ENCODE data around the gene SRSF4. TPM values are rescaled to one million over a fixed set of nuclear protein-coding genes. Genes with fewer than 3 reads are reported as not detected.

Gene SRSF4
- total RNA-seq, 6 donors from 2014 or later, result 47.6 to 117 (median 74.0) TPM

DNA sequence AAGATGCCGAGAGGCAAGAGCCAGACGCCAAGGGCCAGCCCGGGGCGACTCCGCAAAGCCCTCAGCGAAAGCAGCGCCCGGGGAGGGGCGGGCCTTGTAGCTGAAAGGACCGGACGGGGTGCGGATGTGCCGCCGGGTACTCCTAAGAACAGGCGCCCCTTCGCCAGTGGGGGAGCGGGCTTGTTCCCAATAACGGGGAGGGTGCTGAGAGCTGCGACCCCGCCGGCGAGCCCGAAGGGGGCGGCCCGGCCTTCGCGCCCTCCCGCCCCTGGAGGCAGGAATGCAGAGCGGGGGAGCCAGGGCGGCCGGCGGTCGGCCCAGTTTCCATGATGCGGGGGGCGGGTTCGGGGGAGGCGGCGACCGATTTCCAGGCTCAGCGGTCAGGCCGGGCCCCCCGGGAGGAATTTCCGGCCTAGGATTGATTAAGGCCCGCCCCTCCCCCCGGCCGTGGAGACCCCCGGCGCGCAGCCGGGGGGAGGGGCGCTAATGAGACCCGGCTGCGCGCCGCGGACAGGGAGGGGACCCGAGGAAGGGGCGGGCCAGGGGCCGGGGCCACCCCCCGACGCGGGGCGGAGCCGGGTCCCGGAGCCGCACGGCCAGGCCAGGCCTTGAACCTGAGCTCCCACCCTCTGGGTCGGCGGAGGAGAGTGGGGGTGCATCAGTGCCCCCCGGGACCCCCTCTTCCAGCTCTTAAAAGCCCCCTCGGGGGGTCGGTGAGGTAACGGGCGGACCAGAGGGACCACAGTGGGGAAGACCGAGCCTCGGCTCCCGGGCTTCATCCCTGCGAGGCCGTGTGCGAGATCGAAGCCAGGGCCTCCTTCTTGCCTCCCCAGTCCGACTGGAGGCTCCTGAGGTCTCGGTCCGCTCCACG, 57.1 kb downstream of the SRSF4 start:
- Histone ChIP-seq H3K36me3 (no peaks in the 10 kb centered on the region), H3K9me3 (no peaks in the 10 kb centered on the region), H3K27me3 (peaks cover 0 to 42% (median 30%) of the 10 kb centered on the region in 4 donors), H3K4me3 (peak overlapping the region; percentile 55 to 74 (median 65)), H3K4me1 (peaks cover 35 to 46% (median 37%) of the 10 kb centered on the region in 4 donors), H3K27ac (peak overlapping the region; percentile 83 to 93 (median 90))
- ATAC-seq (ENCODE audit: low FRiP score in 2 of 2) (peak; percentile 61 to 83), DNase-seq (peak; percentile 36 to 95)
- WGBS, 2 donors, result 0 to 4% methylated on average over 21 to 46 of the region's 85 CpGs
- TF ChIP-seq, protein P1, sequence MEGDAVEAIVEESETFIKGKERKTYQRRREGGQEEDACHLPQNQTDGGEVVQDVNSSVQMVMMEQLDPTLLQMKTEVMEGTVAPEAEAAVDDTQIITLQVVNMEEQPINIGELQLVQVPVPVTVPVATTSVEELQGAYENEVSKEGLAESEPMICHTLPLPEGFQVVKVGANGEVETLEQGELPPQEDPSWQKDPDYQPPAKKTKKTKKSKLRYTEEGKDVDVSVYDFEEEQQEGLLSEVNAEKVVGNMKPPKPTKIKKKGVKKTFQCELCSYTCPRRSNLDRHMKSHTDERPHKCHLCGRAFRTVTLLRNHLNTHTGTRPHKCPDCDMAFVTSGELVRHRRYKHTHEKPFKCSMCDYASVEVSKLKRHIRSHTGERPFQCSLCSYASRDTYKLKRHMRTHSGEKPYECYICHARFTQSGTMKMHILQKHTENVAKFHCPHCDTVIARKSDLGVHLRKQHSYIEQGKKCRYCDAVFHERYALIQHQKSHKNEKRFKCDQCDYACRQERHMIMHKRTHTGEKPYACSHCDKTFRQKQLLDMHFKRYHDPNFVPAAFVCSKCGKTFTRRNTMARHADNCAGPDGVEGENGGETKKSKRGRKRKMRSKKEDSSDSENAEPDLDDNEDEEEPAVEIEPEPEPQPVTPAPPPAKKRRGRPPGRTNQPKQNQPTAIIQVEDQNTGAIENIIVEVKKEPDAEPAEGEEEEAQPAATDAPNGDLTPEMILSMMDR (IDR thresholded peaks at IDR 0.05), result peak; percentile 82 to 96 (median 85)
- peak in 2 of 4 donors; percentile 44 to 51 for TF ChIP-seq POLR2A (IDR thresholded peaks at IDR 0.05)
- TF ChIP-seq POLR2AphosphoS5 (IDR thresholded peaks at IDR 0.05), result peak; percentile 37 to 48
- TF ChIP-seq EP300 (IDR thresholded peaks at IDR 0.05), result no peak

DNA sequence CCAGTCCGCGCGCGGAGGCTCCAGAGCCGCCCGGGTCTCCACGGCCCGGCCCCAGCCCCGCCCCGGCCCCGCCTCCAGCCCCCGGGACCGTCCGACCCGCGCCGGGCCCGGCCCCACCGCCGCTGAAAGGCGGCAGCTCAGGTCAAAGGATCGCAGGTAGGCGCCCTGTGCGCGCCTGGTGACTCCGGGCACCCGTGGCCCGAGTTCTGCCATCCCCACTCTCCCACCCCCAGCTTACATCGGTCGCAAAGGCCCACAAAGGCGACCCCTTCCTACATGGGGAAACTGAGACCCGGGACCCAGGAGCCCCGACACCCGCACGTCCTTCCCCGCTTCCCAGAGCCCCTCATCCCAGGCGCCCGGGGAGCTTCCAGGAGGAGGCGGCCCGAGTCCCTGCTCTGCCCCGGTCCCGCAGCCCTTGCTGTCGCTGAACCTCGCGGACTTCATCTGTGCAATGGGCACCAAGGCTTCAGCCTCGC, 57.8 kb downstream of the SRSF4 start, which contains the start of gene TMEM200B:
TMEM200B (minus strand) TSS at position 17 of the 479 bp plus-strand sequence. CDS start 2,075 bp downstream, outside the sequence.
- H3K36me3 ChIP-seq, result no peaks in the 10 kb centered on the region

DNA sequence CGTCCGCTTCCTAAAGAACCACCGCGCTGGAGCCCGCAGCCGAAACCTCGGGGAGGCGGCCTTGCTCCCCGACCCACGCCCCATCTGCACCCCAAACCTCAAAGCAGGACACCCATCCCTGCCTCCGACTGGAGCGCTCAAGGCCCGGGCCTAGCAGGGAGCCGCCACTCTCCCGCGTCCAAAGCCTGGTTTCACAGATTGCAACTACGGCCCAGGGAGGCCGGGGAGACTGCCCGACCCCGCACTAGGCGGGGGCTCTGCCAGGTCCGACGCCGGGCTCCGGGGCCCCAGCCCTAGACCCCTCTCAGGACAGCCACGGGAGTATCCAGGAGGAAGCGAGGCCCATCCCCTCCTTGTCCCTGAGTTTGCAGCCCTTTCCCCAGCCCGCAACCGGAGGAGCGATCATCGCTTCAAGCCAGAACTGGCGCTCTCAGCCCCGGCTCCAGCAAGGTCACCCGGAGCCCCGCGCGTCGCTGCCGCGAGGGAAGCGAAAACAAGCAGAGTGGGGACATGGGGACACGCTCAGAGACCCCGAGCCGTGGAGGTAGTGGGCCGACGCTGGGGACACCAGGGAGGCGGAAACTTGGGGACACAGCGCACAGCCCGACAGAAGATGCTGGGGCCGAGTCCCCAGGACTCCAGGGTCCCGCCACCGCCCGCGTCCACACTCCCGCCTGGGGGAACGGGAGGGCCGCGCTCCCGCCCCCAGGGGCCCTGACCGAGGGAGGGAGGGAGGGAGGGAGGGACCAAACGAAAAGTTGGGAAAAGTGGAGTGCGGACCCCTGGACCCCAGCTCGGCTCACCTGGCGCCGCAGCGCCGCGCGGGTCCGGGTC, 58.4 kb downstream of the SRSF4 start:
- ATAC-seq (ENCODE audit: low FRiP score in 2 of 2) (peak in 1 of 2 donors; percentile 1), DNase-seq (peak in 1 of 2 donors; percentile 87)
- H3K9me3 ChIP-seq, result no peaks in the 10 kb centered on the region
- peak overlapping the region; percentile 83 to 93 (median 90) for H3K27ac ChIP-seq
- H3K4me3 ChIP-seq, result peak overlapping the region; percentile 44 to 74 (median 65)
- WGBS, 2 donors, result 2 to 12% methylated on average over 10 to 45 of the region's 70 CpGs
- peaks cover 35 to 46% (median 37%) of the 10 kb centered on the region in 4 donors for H3K4me1 ChIP-seq
- H3K27me3 ChIP-seq, result peaks cover 0 to 42% (median 30%) of the 10 kb centered on the region in 4 donors
- TF ChIP-seq POLR2AphosphoS5 (IDR thresholded peaks at IDR 0.05) (no peak), EP300 (IDR thresholded peaks at IDR 0.05) (no peak), POLR2A (IDR thresholded peaks at IDR 0.05) (no peak)
- TF ChIP-seq, protein P1 (IDR thresholded peaks at IDR 0.05), result no peak
- H3K36me3 ChIP-seq, result peaks cover 0 to 5% (median 0%) of the 10 kb centered on the region in 4 donors

More for the DNA sequence above, 57.8 kb downstream of the SRSF4 start, which contains the start of gene TMEM200B:
- Histone ChIP-seq H3K4me1 (peaks cover 35 to 46% (median 37%) of the 10 kb centered on the region in 4 donors), H3K9me3 (no peaks in the 10 kb centered on the region), H3K27ac (peak within 1 kb of the TSS; percentile 83 to 93 (median 90)), H3K27me3 (peaks cover 0 to 42% (median 30%) of the 10 kb centered on the region in 4 donors), H3K4me3 (peak within 1 kb of the TSS; percentile 55 to 74 (median 65))
- WGBS, 2 donors, result 1% methylated on average over 21 to 24 of the region's 46 CpGs
- ATAC-seq (ENCODE audit: low FRiP score in 2 of 2) (peak in 1 of 2 donors; percentile 56), DNase-seq (peak in 1 of 2 donors; percentile 85)
- TF ChIP-seq POLR2A (IDR thresholded peaks at IDR 0.05), result no peak
- TF ChIP-seq, protein P1 (IDR thresholded peaks at IDR 0.05), result no peak
- no peak for TF ChIP-seq POLR2AphosphoS5 (IDR thresholded peaks at IDR 0.05)
- TF ChIP-seq EP300 (IDR thresholded peaks at IDR 0.05), result no peak

DNA sequence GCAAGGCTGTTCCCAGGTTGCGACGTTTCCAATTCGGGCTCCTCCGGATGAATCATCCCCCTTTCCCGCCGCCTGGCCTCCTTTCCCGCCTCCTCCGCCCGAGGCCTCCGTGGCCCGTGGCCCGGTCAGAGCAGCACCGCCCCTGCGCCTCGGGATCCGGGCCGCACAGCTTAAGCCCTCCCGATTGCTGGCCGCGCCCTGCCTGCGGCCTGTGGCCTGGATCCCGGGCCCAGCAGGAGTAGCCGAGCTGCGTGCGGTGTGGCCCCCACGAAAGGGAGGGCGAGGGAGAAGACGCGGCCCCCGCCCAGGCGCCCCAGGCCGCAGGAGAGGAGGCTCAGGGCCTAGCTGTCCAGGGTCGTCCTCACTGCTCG, 59.0 kb downstream of the SRSF4 start:
- peaks cover 0 to 11% (median 2%) of the 10 kb centered on the region in 4 donors for H3K36me3 ChIP-seq
- peaks cover 0 to 42% (median 30%) of the 10 kb centered on the region in 4 donors for H3K27me3 ChIP-seq
- H3K27ac ChIP-seq, result peak overlapping the region; percentile 83 to 93 (median 90)
- H3K9me3 ChIP-seq, result no peaks in the 10 kb centered on the region
- TF ChIP-seq POLR2A (IDR thresholded peaks at IDR 0.05), result peak in 1 of 4 donors; percentile 37
- TF ChIP-seq, protein P1 (IDR thresholded peaks at IDR 0.05), result no peak
- no peak for TF ChIP-seq POLR2AphosphoS5 (IDR thresholded peaks at IDR 0.05)
- TF ChIP-seq EP300 (IDR thresholded peaks at IDR 0.05), result no peak
- WGBS, 2 donors, result 0 to 20% methylated on average over 6 to 17 of the region's 34 CpGs
- ATAC-seq (ENCODE audit: low FRiP score in 2 of 2), result peak; percentile 48 to 81
- H3K4me1 ChIP-seq, result peaks cover 35 to 46% (median 37%) of the 10 kb centered on the region in 4 donors
- peak in 1 of 2 donors; percentile 90 for DNase-seq
- peak overlapping the region; percentile 21 to 74 (median 65) for H3K4me3 ChIP-seq

All from upper lobe of left lung (tissue), 6 donors.